CD4-positive, CD25-positive, alpha-beta regulatory T cell (primary cell): ENCODE measurements around the gene GNG7. TPM values are rescaled to one million over a fixed set of nuclear protein-coding genes. Genes with fewer than 3 reads are reported as not detected.

Experiments used
- ATAC-seq, 2 donors: fragments of 150-1000 bp; cut with Tn5 transposase; one replicate each; pipeline ENCODE4 v1.10.0; 2021; ENCODE audit warnings: low read depth in 2 of 2, moderate number of reproducible peaks in 2 of 2, moderate library complexity in 1 of 2
- DNase-seq, 3 donors: peaks; one replicate each; pipeline versions ENCODE4 v3.0.0 to v3.0.0-alpha.2; 2012 to 2022; ENCODE audit warnings: mixed read lengths in 1 of 3
- H3K27ac ChIP-seq: one replicate; pipeline ENCODE4 v1.7.0; 2013; ENCODE audit warnings: mild to moderate bottlenecking, low read length; ENCODE audit not compliant: insufficient read depth, poor library complexity, severe bottlenecking
- H3K27me3 ChIP-seq: one replicate; pipeline ENCODE4 v1.7.0; 2013; ENCODE audit warnings: low read length; ENCODE audit not compliant: control insufficient read depth, insufficient read depth
- H3K36me3 ChIP-seq: one replicate; pipeline ENCODE4 v1.7.0; 2013; ENCODE audit warnings: mild to moderate bottlenecking, low read length, moderate library complexity; ENCODE audit not compliant: control insufficient read depth, insufficient read depth
- H3K4me1 ChIP-seq: 2 replicates; pipeline ENCODE4 v1.7.0; 2013; ENCODE audit warnings: mild to moderate bottlenecking, low read length; ENCODE audit not compliant: insufficient read depth, control insufficient read depth, poor library complexity, severe bottlenecking
- H3K4me3 ChIP-seq: one replicate; pipeline ENCODE4 v1.7.0; 2013; ENCODE audit warnings: low read depth, mild to moderate bottlenecking, low read length, moderate library complexity
- H3K9me3 ChIP-seq, 2 experiments: 1 replicate in 1 of 2; 2 replicates in 1 of 2; pipeline ENCODE4 v1.7.0; 2013; ENCODE audit warnings: low read length in 2 of 2, mild to moderate bottlenecking in 1 of 2, moderate library complexity in 1 of 2; ENCODE audit not compliant: control insufficient read depth in 2 of 2
- H3K27ac Mint-ChIP-seq, 3 donors: one replicate each; pipeline ENCODE4 v1.8.0; 2020 to 2022; ENCODE audit warnings: mild to moderate bottlenecking in 3 of 3, mixed read lengths in 3 of 3, moderate library complexity in 2 of 3
- H3K27me3 Mint-ChIP-seq: one replicate; pipeline ENCODE4 v1.8.0; 2022; ENCODE audit warnings: mild to moderate bottlenecking, mixed read lengths
- H3K36me3 Mint-ChIP-seq: one replicate; pipeline ENCODE4 v1.8.0; 2020; ENCODE audit warnings: mixed read lengths
- H3K4me1 Mint-ChIP-seq, 4 donors: one replicate each; pipeline ENCODE4 v1.8.0; 2020 to 2022; ENCODE audit warnings: mixed read lengths in 4 of 4, mild to moderate bottlenecking in 1 of 4
- H3K4me3 Mint-ChIP-seq, 4 donors: one replicate each; pipeline ENCODE4 v1.8.0; 2020 to 2022; ENCODE audit warnings: mild to moderate bottlenecking in 4 of 4, mixed read lengths in 4 of 4, moderate library complexity in 3 of 4
- H3K9me3 Mint-ChIP-seq, 7 donors: one replicate each; pipeline ENCODE4 v1.8.0; 2020 to 2022; ENCODE audit warnings: mixed read lengths in 7 of 7, mild to moderate bottlenecking in 3 of 7, moderate library complexity in 2 of 7
- polyA plus RNA-seq, 4 donors: library from polyadenylated mRNA; unstranded; fragments of 300-500 nt; fragmentation: Illumina TruSeq; gene quantifications; one replicate each; pipeline ENCODE4 v1.2.3, GENCODE V29; 2021
- total RNA-seq: library from RNA; stranded (reverse); gene quantifications from one replicate; pipeline ENCODE4 v1.2.3, GENCODE V29; 2022

Gene GNG7
- total and polyA plus RNA-seq, 5 donors from 2014 or later = 0.65 to 1.6 (median 1.2) TPM

DNA sequence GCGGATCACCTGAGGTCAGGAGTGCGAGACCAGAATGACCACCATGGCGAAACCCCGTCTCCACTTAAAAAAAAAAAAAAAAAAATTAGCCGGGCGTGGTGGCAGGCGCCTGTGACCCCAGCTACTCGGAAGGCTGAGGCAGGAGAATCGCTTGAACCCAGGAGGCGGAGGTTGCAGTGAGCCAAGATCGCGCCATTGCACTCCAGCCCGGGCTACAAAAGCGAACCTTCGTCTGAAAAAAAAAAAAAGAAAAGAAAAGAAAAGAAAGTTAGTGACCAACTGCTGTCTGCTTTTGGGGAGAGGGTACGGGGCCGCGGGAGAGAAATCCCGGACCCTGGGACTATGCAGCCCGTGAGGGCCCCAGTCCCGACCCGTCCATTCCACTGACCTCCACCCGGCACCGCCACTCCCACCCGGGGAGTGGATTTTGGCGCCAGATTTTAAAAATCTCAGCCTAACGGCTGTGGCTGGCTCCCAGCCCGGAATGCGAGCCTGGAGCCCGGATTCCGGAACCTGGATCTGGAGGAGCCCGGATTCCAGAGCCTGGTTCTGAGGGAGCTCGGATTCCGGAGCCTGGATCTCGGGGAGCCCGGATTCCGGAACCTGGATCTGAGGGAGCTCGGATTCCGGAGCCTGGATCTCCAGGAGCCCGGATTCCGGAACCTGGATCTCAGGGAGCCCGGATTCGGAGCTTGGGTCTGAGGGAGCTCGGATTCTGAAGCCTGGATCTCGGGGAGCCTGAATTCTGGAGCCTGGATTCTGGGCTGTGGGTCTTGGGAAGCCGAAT is 239.7 kb downstream of the GNG7 start:
- Histone ChIP-seq H3K36me3 (no peaks in the 10 kb centered on the region), H3K9me3 (no peaks in the 10 kb centered on the region), H3K4me3 (no peak overlapping the region), H3K27me3 (no peaks in the 10 kb centered on the region), H3K27ac (no peak overlapping the region), H3K4me1 (peaks cover 12% of the 10 kb centered on the region)
- ATAC-seq = no peak
- Mint-ChIP-seq H3K27me3 (no peaks in the 10 kb centered on the region), H3K4me3 (peak overlapping the region; percentile 38 to 86 (median 69)), H3K4me1 (peaks cover 0 to 14% (median 0%) of the 10 kb centered on the region in 4 donors), H3K9me3 (no peaks in the 10 kb centered on the region), H3K27ac (no peak overlapping the region), H3K36me3 (no peaks in the 10 kb centered on the region)
- DNase-seq = no peak

DNA sequence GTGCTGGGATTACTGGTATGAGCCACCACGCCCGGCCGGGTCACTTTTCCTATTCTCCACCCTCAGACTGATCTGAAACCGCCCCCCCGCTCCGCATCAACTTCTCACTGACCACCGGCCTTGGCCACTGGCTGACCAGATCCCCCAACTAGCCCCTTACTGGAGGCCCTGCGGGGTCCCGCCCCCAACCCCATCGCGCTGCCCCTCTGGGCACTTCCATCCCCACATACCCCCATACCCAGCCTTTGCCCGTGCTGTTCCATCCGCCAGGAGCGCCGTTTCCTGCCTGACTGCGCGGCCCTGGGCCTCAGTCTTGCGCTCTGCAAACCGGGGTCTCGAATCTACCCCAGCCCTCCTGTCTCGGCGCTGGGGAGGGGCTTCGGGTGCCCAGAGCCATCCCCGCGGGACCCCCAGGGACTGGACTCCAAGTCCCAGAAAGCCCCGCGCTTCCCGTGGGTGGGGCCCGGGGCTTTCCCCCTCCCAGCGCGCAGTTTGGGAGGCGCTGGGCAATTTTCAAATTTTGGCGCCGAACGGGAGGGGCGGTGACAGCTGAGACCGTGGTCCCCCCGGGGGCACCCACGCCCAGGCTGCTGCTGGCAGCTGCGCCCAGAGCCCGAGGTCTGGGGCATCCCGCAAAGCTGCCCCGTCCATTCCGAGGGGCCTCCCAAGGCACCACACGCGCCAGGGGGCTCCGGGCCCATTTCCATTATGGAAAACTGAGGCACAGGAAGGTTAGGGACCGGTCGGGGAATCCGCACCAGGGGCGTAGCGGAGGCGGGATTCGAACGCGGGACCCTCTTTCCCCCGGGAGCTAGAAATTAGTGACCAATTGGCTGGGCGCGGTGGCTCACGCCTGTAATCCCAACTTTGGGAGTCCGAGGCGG is 240.5 kb downstream of the GNG7 start:
- Mint-ChIP-seq H3K27ac (no peak overlapping the region), H3K36me3 (no peaks in the 10 kb centered on the region), H3K4me1 (peaks cover 0 to 18% (median 5%) of the 10 kb centered on the region in 4 donors), H3K4me3 (peak overlapping the region; percentile 71 to 86 (median 82)), H3K27me3 (no peaks in the 10 kb centered on the region), H3K9me3 (no peaks in the 10 kb centered on the region)
- H3K4me1 ChIP-seq = peaks cover 17% of the 10 kb centered on the region
- H3K4me3 ChIP-seq = no peak overlapping the region
- ATAC-seq (peak; percentile 55 to 65), DNase-seq (peak; percentile 37 to 85 (median 51))
- H3K27me3 ChIP-seq = no peaks in the 10 kb centered on the region
- no peaks in the 10 kb centered on the region for H3K9me3 ChIP-seq
- peak overlapping the region; percentile 14 for H3K27ac ChIP-seq
- no peaks in the 10 kb centered on the region for H3K36me3 ChIP-seq

Other genes with a start within 250 kb of the GNG7 start
- 16.0 TPM for gene LMNB2, start 245.7 kb downstream of the GNG7 start, total RNA-seq
- gene LMNB2, start 245.7 kb downstream of the GNG7 start, polyA plus RNA-seq = 1 to 10 TPM; 3.8 to 7.5 (median 4.8) TPM
- 191 TPM for gene GADD45B, start 226.6 kb downstream of the GNG7 start, total RNA-seq
- gene GADD45B, start 226.6 kb downstream of the GNG7 start, polyA plus RNA-seq = 10 to 100 TPM; 53.4 to 70.2 (median 63.3) TPM
- gene DIRAS1, start 18.7 kb upstream of the GNG7 start, total RNA-seq = not detected
- gene DIRAS1, start 18.7 kb upstream of the GNG7 start, polyA plus RNA-seq = not detected
- 14.6 TPM for gene SLC39A3, start 37.3 kb upstream of the GNG7 start, total RNA-seq
- gene SLC39A3, start 37.3 kb upstream of the GNG7 start, polyA plus RNA-seq = 10 to 100 TPM; 35.1 to 41.8 (median 36.9) TPM
- 35.7 TPM for gene SGTA, start 80.6 kb upstream of the GNG7 start, total RNA-seq
- gene SGTA, start 80.6 kb upstream of the GNG7 start, polyA plus RNA-seq = 10 to 100 TPM; 28.2 to 35.3 (median 31.5) TPM
- 26.5 TPM for gene THOP1, start 82.8 kb upstream of the GNG7 start, total RNA-seq
- gene THOP1, start 82.8 kb upstream of the GNG7 start, polyA plus RNA-seq = 10 to 100 TPM; 20.0 to 28.0 (median 23.3) TPM
- gene ZNF554, start 117.2 kb upstream of the GNG7 start, total RNA-seq = 3.3 TPM
- gene ZNF554, start 117.2 kb upstream of the GNG7 start, polyA plus RNA-seq = 1 to 10 TPM; 1.8 to 6.1 (median 3.5) TPM
- 3.0 TPM for gene ZNF555, start 138.8 kb upstream of the GNG7 start, total RNA-seq
- 1 to 10 TPM; 2.0 to 7.3 (median 7.1) TPM for gene ZNF555, start 138.8 kb upstream of the GNG7 start, polyA plus RNA-seq
- not detected for gene ZNF556, start 164.6 kb upstream of the GNG7 start, total RNA-seq
- gene ZNF556, start 164.6 kb upstream of the GNG7 start, polyA plus RNA-seq = not detected
- 3.0 TPM for gene ZNF57, start 198.2 kb upstream of the GNG7 start, total RNA-seq
- 1 to 10 TPM; 3.2 to 7.6 (median 4.7) TPM for gene ZNF57, start 198.2 kb upstream of the GNG7 start, polyA plus RNA-seq
- 2.4 TPM for gene ZNF77, start 242.3 kb upstream of the GNG7 start, total RNA-seq
- gene ZNF77, start 242.3 kb upstream of the GNG7 start, polyA plus RNA-seq = 1 to 10 TPM in 3 of 4 donors, under 1 TPM in 1; 0.48 to 3.0 (median 2.3) TPM